B cell (primary cell): ENCODE measurements around the gene CCDC179. TPM values are rescaled to one million over a fixed set of nuclear protein-coding genes. Genes with fewer than 3 reads are reported as not detected.

Experiments used
- ATAC-seq: fragments of 200-7000 bp; cut with Tn5 transposase; one replicate; pipeline ENCODE4 v1.10.0; 2021; ENCODE audit warnings: low read depth, mild to moderate bottlenecking, moderate number of reproducible peaks, moderate library complexity
- CTCF ChIA-PET: fragments of 350-600 bp; sonication (Branson Sonifier 250); formaldehyde crosslinking; loops from one replicate; lab custom pipeline; 2021; ENCODE audit warnings: antibody characterized with exemption, inconsistent platforms; lab: Charles Lee
- POLR2A ChIA-PET: fragments of 350-600 bp; sonication (Branson Sonifier 250); formaldehyde crosslinking; loops from one replicate; lab custom pipeline; 2021; ENCODE audit warnings: antibody characterized with exemption; lab: Charles Lee
- DNase-seq: peaks from one replicate; pipeline ENCODE4 v3.0.0; 2013
- H2AFZ ChIP-seq: 2 replicates; pipeline ENCODE4 v1.6.1; 2012; ENCODE audit warnings: mild to moderate bottlenecking, low read depth, low read length; ENCODE audit not compliant: insufficient read depth, poor library complexity, severe bottlenecking
- H3K27ac ChIP-seq, 2 donors: 1 replicate in 1 of 2; 2 replicates in 1 of 2; pipeline ENCODE4 v1.5.1; 2012 to 2013; ENCODE audit warnings: low read length in 2 of 2, mild to moderate bottlenecking in 2 of 2, moderate library complexity in 1 of 2
- H3K27me3 ChIP-seq, 4 experiments: fragments of 200-600 bp in 1 of 4; sonication (generic) in 1 of 4; replicated peaks in 1 of 4; 1 replicate in 2 of 4; 2 replicates in 2 of 4; pipeline versions ENCODE4 v1.6.1 to v1.7.0; 2013 to 2016; ENCODE audit warnings: low read length in 3 of 4, mild to moderate bottlenecking in 2 of 4, mixed read lengths in 1 of 4, moderate library complexity in 1 of 4; ENCODE audit not compliant: insufficient read depth in 4 of 4, control insufficient read depth in 3 of 4; ENCODE audit errors: control extremely low read depth in 1 of 4
- H3K36me3 ChIP-seq, 2 experiments: replicated peaks in 1 of 2; 1 replicate in 1 of 2; 2 replicates in 1 of 2; pipeline versions ENCODE4 v1.6.1 to v1.7.1; 2013; ENCODE audit warnings: low read length in 1 of 2; ENCODE audit not compliant: insufficient read depth in 2 of 2, control insufficient read depth in 1 of 2; ENCODE audit errors: control extremely low read depth in 1 of 2, extremely low read depth in 1 of 2
- H3K4me1 ChIP-seq, 2 donors: fragments of 200-600 bp in 1 of 2; sonication (generic) in 1 of 2; 1 replicate in 1 of 2; 2 replicates in 1 of 2; pipeline versions ENCODE4 v1.5.1 to v1.6.1; 2013 to 2017; ENCODE audit warnings: low read length in 2 of 2; ENCODE audit not compliant: control insufficient read depth in 2 of 2, insufficient read depth in 2 of 2
- H3K4me2 ChIP-seq: replicated peaks from 2 replicates; pipeline ENCODE3; 2012; ENCODE audit warnings: mild to moderate bottlenecking, low read depth, low read length; ENCODE audit not compliant: poor library complexity, severe bottlenecking
- H3K4me3 ChIP-seq, 5 experiments: fragments of 200-600 bp in 1 of 5; sonication (generic) in 1 of 5; 1 replicate in 3 of 5; 2 replicates in 2 of 5; pipeline versions ENCODE4 v1.5.1 to v1.7.0; 2011 to 2016; ENCODE audit warnings: low read length in 4 of 5, mild to moderate bottlenecking in 4 of 5, low read depth in 2 of 5, control low read depth in 1 of 5, moderate library complexity in 1 of 5; ENCODE audit not compliant: insufficient read depth in 1 of 5; ENCODE audit errors: control extremely low read depth in 1 of 5, extremely low read depth in 1 of 5
- H3K79me2 ChIP-seq: fragments of 200-600 bp; sonication (generic); one replicate; pipeline ENCODE4 v1.6.0; 2016; ENCODE audit warnings: low read length; ENCODE audit not compliant: control insufficient read depth, insufficient read depth
- H3K9ac ChIP-seq: fragments of 200-600 bp; sonication (generic); 2 replicates; pipeline ENCODE4 v1.6.1; 2017; ENCODE audit warnings: mild to moderate bottlenecking, low read length, moderate library complexity
- H3K9me3 ChIP-seq, 3 donors: one replicate each; pipeline versions ENCODE4 v1.6.1 to v1.7.1; 2013; ENCODE audit warnings: low read length in 2 of 3; ENCODE audit not compliant: control insufficient read depth in 2 of 3, insufficient read depth in 1 of 3; ENCODE audit errors: control extremely low read depth in 1 of 3
- H4K20me1 ChIP-seq: 2 replicates; pipeline ENCODE4 v1.6.0; 2012; ENCODE audit warnings: mild to moderate bottlenecking, low read length; ENCODE audit not compliant: insufficient read depth, control insufficient read depth, poor library complexity, severe bottlenecking
- H3K27ac Mint-ChIP-seq: one replicate; pipeline ENCODE4 v1.8.0; 2021; ENCODE audit warnings: mixed read lengths
- H3K27me3 Mint-ChIP-seq: one replicate; pipeline ENCODE4 v1.8.0; 2021; ENCODE audit warnings: mixed read lengths
- H3K4me1 Mint-ChIP-seq: one replicate; pipeline ENCODE4 v1.8.0; 2021; ENCODE audit warnings: mixed read lengths
- H3K4me3 Mint-ChIP-seq: one replicate; pipeline ENCODE4 v1.8.0; 2021; ENCODE audit warnings: mixed read lengths
- H3K9me3 Mint-ChIP-seq: one replicate; pipeline ENCODE4 v1.8.0; 2022; ENCODE audit warnings: mixed read lengths; ENCODE audit not compliant: insufficient read depth
- CTCF ChIP-seq: fragments of 200-600 bp; IDR thresholded peaks from one replicate; pipeline ENCODE4 v1.8.0; 2022; ENCODE audit warnings: antibody characterized with exemption, mild to moderate bottlenecking
- EZH2 ChIP-seq: IDR thresholded peaks from 2 replicates; pipeline ENCODE4 v1.6.1; 2012; ENCODE audit warnings: borderline replicate concordance, low read depth, mild to moderate bottlenecking, moderate library complexity, low read length; ENCODE audit not compliant: insufficient read depth, poor library complexity, severe bottlenecking
- WGBS: methylation state at CpG from one replicate; pipeline ENCODE4 v1.1.5; 2013; ENCODE audit warnings: missing lambda C conversion rate; ENCODE audit not compliant: insufficient coverage; 5-methylcytosine and 5-hydroxymethylcytosine counted together
- intact Hi-C: fragments of 100-400 bp; cut with micrococcal nuclease; formaldehyde crosslinking; loops from one replicate; pipeline ENCODE4 v1.10.0; 2022
- polyA plus RNA-seq: library from polyadenylated mRNA; depleted of rRNA; stranded (reverse); fragments of >200 nt; gene quantifications from 2 replicates; pipeline ENCODE4 v1.2.3, GENCODE V29; 2012
- total RNA-seq, 2 donors: library from RNA; stranded (reverse); fragments of 120-200 nt in 1 of 2; gene quantifications; 1 replicate in 1 of 2; 2 replicates in 1 of 2; pipeline versions ENCODE4 v1.2.3 to v1.2.4, GENCODE V29; 2013 to 2022

Gene CCDC179
- total and polyA plus RNA-seq, 2 donors (not counting 1 experiment from before 2014, with no cell fraction given) = not detected

GRCh38 chr11:22875869-22876473 lies 15.7 kb upstream of the CCDC179 start:
- WGBS = no CpG with 5 or more reads among the region's 2 CpGs
- TF ChIP-seq CTCF (peak; percentile 96), EZH2 (no peak)
- Histone ChIP-seq H3K9ac (no peak overlapping the region), H3K27me3 (no peaks in the 10 kb centered on the region), H2AFZ (no peak overlapping the region), H3K36me3 (no peaks in the 10 kb centered on the region), H3K4me3 (no peak overlapping the region), H3K4me1 (no peaks in the 10 kb centered on the region), H3K4me2 (no peak overlapping the region), H4K20me1 (no peaks in the 10 kb centered on the region), H3K9me3 (no peaks in the 10 kb centered on the region), H3K79me2 (no peaks in the 10 kb centered on the region), H3K27ac (no peak overlapping the region)
- ATAC-seq (peak; percentile 86), DNase-seq (peak; percentile 79)
- Mint-ChIP-seq H3K4me3 (no peak overlapping the region), H3K27me3 (no peaks in the 10 kb centered on the region), H3K27ac (no peak overlapping the region), H3K9me3 (no peaks in the 10 kb centered on the region), H3K4me1 (no peaks in the 10 kb centered on the region)
- POLR2A ChIA-PET = no interaction called here
- CTCF ChIA-PET = interaction anchor here (0.8 to 3.1 kb wide), 6 partner anchors 9 to 47 kb away, joined by 3 to 10 read pairs (median 4); partner anchors contain the start of gene SVIP
- intact Hi-C loops = loop anchor here (2.0 kb wide), 1 partner anchor 47 kb away; the partner anchor contains the start of gene SVIP

- WGBS = 80% methylated on average over 1 of the region's 3 CpGs
- Histone ChIP-seq H3K4me1 (no peaks in the 10 kb centered on the region), H3K9ac (no peak overlapping the region), H4K20me1 (no peaks in the 10 kb centered on the region), H3K27ac (no peak overlapping the region), H2AFZ (no peak overlapping the region), H3K9me3 (no peaks in the 10 kb centered on the region), H3K36me3 (no peaks in the 10 kb centered on the region), H3K27me3 (no peaks in the 10 kb centered on the region), H3K4me3 (no peak overlapping the region), H3K4me2 (no peak overlapping the region), H3K79me2 (no peaks in the 10 kb centered on the region)
- no peaks in the 10 kb centered on the region for H3K9me3 Mint-ChIP-seq
- ChIA-PET POLR2A (no interaction called here), CTCF (no interaction called here)
- TF ChIP-seq EZH2 (no peak), CTCF (no peak)
- DNase-seq (no peak), ATAC-seq (no peak)
- H3K4me1 Mint-ChIP-seq = no peaks in the 10 kb centered on the region
- H3K27me3 Mint-ChIP-seq = no peaks in the 10 kb centered on the region
- H3K4me3 Mint-ChIP-seq = no peak overlapping the region
- intact Hi-C loops = no loop called here
- no peak overlapping the region for H3K27ac Mint-ChIP-seq
Observed at GRCh38 chr11:22869325-22869724, 9.1 kb upstream of the CCDC179 start.
